ENCODE results near the gene DBX2.
"Not testable (repeated sequence)": the region's sequence is repeated elsewhere in the genome, so short reads cannot be mapped to it uniquely, and the experiment has no call there.

The DBX2 gene

GRCh38 chr12:45050751-45051571 is at the start of gene DBX2:
Gene DBX2, minus strand, starts transcription at chr12:45051099. Its CDS starts 172 bp downstream, at chr12:45050927.
- TF ChIP-seq JUND (IDR thresholded peaks at IDR 0.05; ENCODE audit: low read depth), result no peak
- in situ Hi-C loops (cut with HindIII; ENCODE audit: low pct_unique_long_range_greater_than_20kb, low sequenced_read_pairs), result no loop called here
- DNase-seq (ENCODE audit: low read depth in 1 of 2, low spot score in 1 of 2), result no peak

GRCh38 chr12:45098766-45099165 is 47.9 kb upstream of the DBX2 start:
- TF ChIP-seq JUND (IDR thresholded peaks at IDR 0.05; ENCODE audit: low read depth), result no peak
- no peak for DNase-seq (ENCODE audit: low read depth in 1 of 2, low spot score in 1 of 2)
- in situ Hi-C loops (cut with HindIII; ENCODE audit: low pct_unique_long_range_greater_than_20kb, low sequenced_read_pairs), result no loop called here

GRCh38 chr12:45095417-45095816 is 44.5 kb upstream of the DBX2 start:
- DNase-seq (ENCODE audit: low read depth in 1 of 2, low spot score in 1 of 2); in situ Hi-C loops (cut with HindIII; ENCODE audit: low pct_unique_long_range_greater_than_20kb, low sequenced_read_pairs): not testable (repeated sequence)

- in situ Hi-C loops (cut with HindIII; ENCODE audit: low pct_unique_long_range_greater_than_20kb, low sequenced_read_pairs), result no loop called here
- DNase-seq (ENCODE audit: low read depth in 1 of 2, low spot score in 1 of 2), result no peak
- TF ChIP-seq JUND (IDR thresholded peaks at IDR 0.05; ENCODE audit: low read depth), result no peak
These were observed 42.2 kb upstream of the DBX2 start for GRCh38 chr12:45093051-45093450.

- in situ Hi-C loops (cut with HindIII; ENCODE audit: low pct_unique_long_range_greater_than_20kb, low sequenced_read_pairs), result no loop called here
- TF ChIP-seq JUND (IDR thresholded peaks at IDR 0.05; ENCODE audit: low read depth), result no peak
- DNase-seq (ENCODE audit: low read depth in 1 of 2, low spot score in 1 of 2), result no peak
These were observed 38.6 kb upstream of the DBX2 start for GRCh38 chr12:45089411-45090075.

GRCh38 chr12:45088608-45089007 is 37.7 kb upstream of the DBX2 start:
- in situ Hi-C loops (cut with HindIII; ENCODE audit: low pct_unique_long_range_greater_than_20kb, low sequenced_read_pairs), result no loop called here
- no peak for TF ChIP-seq JUND (IDR thresholded peaks at IDR 0.05; ENCODE audit: low read depth)
- DNase-seq (ENCODE audit: low read depth in 1 of 2, low spot score in 1 of 2), result no peak

- in situ Hi-C loops (cut with HindIII; ENCODE audit: low pct_unique_long_range_greater_than_20kb, low sequenced_read_pairs); DNase-seq (ENCODE audit: low read depth in 1 of 2, low spot score in 1 of 2): not testable (repeated sequence)
These were observed 33.3 kb upstream of the DBX2 start for GRCh38 chr12:45084248-45084647.

- no peak for TF ChIP-seq JUND (IDR thresholded peaks at IDR 0.05; ENCODE audit: low read depth)
- DNase-seq (ENCODE audit: low read depth in 1 of 2, low spot score in 1 of 2), result no peak
- in situ Hi-C loops (cut with HindIII; ENCODE audit: low pct_unique_long_range_greater_than_20kb, low sequenced_read_pairs), result no loop called here
These were observed 26.4 kb upstream of the DBX2 start for GRCh38 chr12:45077251-45077650.

GRCh38 chr12:45076417-45077026 is 25.6 kb upstream of the DBX2 start:
- no peak for TF ChIP-seq JUND (IDR thresholded peaks at IDR 0.05; ENCODE audit: low read depth)
- no peak for DNase-seq (ENCODE audit: low read depth in 1 of 2, low spot score in 1 of 2)
- in situ Hi-C loops (cut with HindIII; ENCODE audit: low pct_unique_long_range_greater_than_20kb, low sequenced_read_pairs), result no loop called here

GRCh38 chr12:45075587-45076282 is 24.8 kb upstream of the DBX2 start:
- no peak for TF ChIP-seq JUND (IDR thresholded peaks at IDR 0.05; ENCODE audit: low read depth)
- in situ Hi-C loops (cut with HindIII; ENCODE audit: low pct_unique_long_range_greater_than_20kb, low sequenced_read_pairs), result no loop called here
- DNase-seq (ENCODE audit: low read depth in 1 of 2, low spot score in 1 of 2), result no peak

GRCh38 chr12:45065125-45065626 is 14.3 kb upstream of the DBX2 start:
- TF ChIP-seq JUND (IDR thresholded peaks at IDR 0.05; ENCODE audit: low read depth), result no peak
- no peak for DNase-seq (ENCODE audit: low read depth in 1 of 2, low spot score in 1 of 2)
- in situ Hi-C loops (cut with HindIII; ENCODE audit: low pct_unique_long_range_greater_than_20kb, low sequenced_read_pairs), result no loop called here

- in situ Hi-C loops (cut with HindIII; ENCODE audit: low pct_unique_long_range_greater_than_20kb, low sequenced_read_pairs), result no loop called here
- no peak for TF ChIP-seq JUND (IDR thresholded peaks at IDR 0.05; ENCODE audit: low read depth)
- no peak for DNase-seq (ENCODE audit: low read depth in 1 of 2, low spot score in 1 of 2)
These were observed 10.1 kb upstream of the DBX2 start for GRCh38 chr12:45060976-45061375.

Data from T47D (cell line).